Kidney (tissue), 14 donors: ENCODE results near the gene RPUSD1. TPM values are rescaled to one million over a fixed set of nuclear protein-coding genes. Genes with fewer than 3 reads are reported as not detected.
A peak's percentile ranks its signal among the peaks of the same experiment; 100 is the strongest.

ENCODE experiments used
- DNase-seq, 5 donors: peaks; one replicate each; pipeline ENCODE4 v3.0.0-alpha.2; 2013 to 2020
- FAIRE-seq: peaks from 2 replicates; lab custom pipeline; 2012; peaks lifted over from hg19 to GRCh38; lab: Jason Lieb, UNC
- H3K27ac ChIP-seq, 2 donors: one replicate each; pipeline ENCODE4 v1.7.0; 2013; ENCODE audit warnings: low read depth in 2 of 2, low read length in 2 of 2, inconsistent platforms in 1 of 2
- H3K27me3 ChIP-seq: one replicate; pipeline ENCODE4 v1.7.1; 2013; ENCODE audit warnings: low read length, inconsistent platforms; ENCODE audit not compliant: control insufficient read depth, insufficient read depth
- H3K36me3 ChIP-seq, 3 donors: one replicate each; pipeline versions ENCODE4 v1.7.0 to v1.7.1; 2013; ENCODE audit warnings: low read length in 3 of 3, control low read depth in 1 of 3, inconsistent platforms in 1 of 3; ENCODE audit not compliant: insufficient read depth in 3 of 3, control insufficient read depth in 2 of 3
- H3K4me1 ChIP-seq, 3 donors: one replicate each; pipeline versions ENCODE4 v1.7.0 to v1.7.1; 2013; ENCODE audit warnings: low read length in 3 of 3, inconsistent platforms in 1 of 3, low read depth in 1 of 3; ENCODE audit not compliant: control insufficient read depth in 2 of 3, insufficient read depth in 2 of 3
- H3K4me3 ChIP-seq, 3 donors: one replicate each; pipeline versions ENCODE4 v1.7.0 to v1.8.1; 2013; ENCODE audit warnings: low read length in 3 of 3, control low read depth in 1 of 3, inconsistent platforms in 1 of 3
- H3K9ac ChIP-seq, 3 donors: one replicate each; pipeline versions ENCODE4 v1.7.0 to v1.7.1; 2013; ENCODE audit warnings: low read length in 3 of 3, control low read depth in 1 of 3, inconsistent platforms in 1 of 3
- H3K9me3 ChIP-seq, 3 donors: one replicate each; pipeline versions ENCODE4 v1.7.0 to v1.7.1; 2013; ENCODE audit warnings: low read length in 3 of 3, control low read depth in 1 of 3, inconsistent platforms in 1 of 3; ENCODE audit not compliant: control insufficient read depth in 2 of 3, insufficient read depth in 1 of 3
- CTCF ChIP-seq: IDR thresholded peaks from 3 replicates; pipeline ENCODE4 v1.5.1; 2012; ENCODE audit warnings: mild to moderate bottlenecking, moderate library complexity, borderline replicate concordance; ENCODE audit not compliant: insufficient read depth; ENCODE audit errors: extremely low read depth
- intact Hi-C: fragments of 100-400 bp; cut with DNase I; formaldehyde crosslinking; loops from one replicate; pipeline ENCODE4 v1.11.1; 2022
- polyA plus RNA-seq: library from polyadenylated mRNA; stranded (reverse); fragments of 350-450 nt; fragmentation: Illumina TruSeq; extraction: RNeasy Lipid Tissue Mini Kit (QIAGEN cat#74804); gene quantifications from one replicate; pipeline ENCODE4 v1.2.3, GENCODE V29; 2014; ENCODE audit warnings: low read depth, low replicate concordance; ENCODE audit not compliant: insufficient read depth
- total RNA-seq: library from RNA; stranded (reverse); fragmentation: NEBNext Ultra II Directional; extraction: Animal tissue kit (Norgen Biotek cat#: 25700); gene quantifications from one replicate; pipeline ENCODE4 v1.2.1, GENCODE V29; 2021
- donor health status: control.
- donor health status: control.
- donor health status: control.
- donor health status: control.
- donor health status: control.
- donor health status: DM: yes; HTN: yes; CAD: no.
- donor health status: Normal renal cell carcinoma (clear cell type).

Gene RPUSD1
- total and polyA plus RNA-seq, 2 donors from 2014 or later, result 15.1 to 16.9 TPM

- FAIRE-seq, result no peak
- Histone ChIP-seq H3K27ac (no peak overlapping the region), H3K9ac (no peak overlapping the region), H3K36me3 (no peaks in the 10 kb centered on the region), H3K9me3 (peaks cover 0 to 2% (median 0%) of the 10 kb centered on the region in 3 donors), H3K4me1 (peaks cover 0 to 3% (median 0%) of the 10 kb centered on the region in 3 donors), H3K4me3 (no peak overlapping the region), H3K27me3 (peaks cover 6% of the 10 kb centered on the region)
- no peak for TF ChIP-seq CTCF
- peak in 1 of 5 donors; percentile 60 for DNase-seq
- intact Hi-C loops, result no loop called here
Measured at GRCh38 chr16:804193-805048, 16.2 kb upstream of the RPUSD1 start.

- H3K4me1 ChIP-seq, result peaks cover 0 to 3% (median 0%) of the 10 kb centered on the region in 3 donors
- H3K4me3 ChIP-seq, result no peak overlapping the region
- TF ChIP-seq CTCF, result no peak
- FAIRE-seq (no peak), DNase-seq (no peak)
- H3K9ac ChIP-seq, result no peak overlapping the region
- intact Hi-C loops, result no loop called here
- peaks cover 6% of the 10 kb centered on the region for H3K27me3 ChIP-seq
- no peaks in the 10 kb centered on the region for H3K36me3 ChIP-seq
- no peak overlapping the region for H3K27ac ChIP-seq
- peaks cover 0 to 2% (median 0%) of the 10 kb centered on the region in 3 donors for H3K9me3 ChIP-seq
Measured at GRCh38 chr16:803754-804080, 15.5 kb upstream of the RPUSD1 start.

- no peaks in the 10 kb centered on the region for H3K4me1 ChIP-seq
- no peak overlapping the region for H3K4me3 ChIP-seq
- no peak overlapping the region for H3K27ac ChIP-seq
- no peaks in the 10 kb centered on the region for H3K9me3 ChIP-seq
- H3K36me3 ChIP-seq, result no peaks in the 10 kb centered on the region
- H3K9ac ChIP-seq, result no peak overlapping the region
- intact Hi-C loops, result no loop called here
- no peak for TF ChIP-seq CTCF
- DNase-seq (peak in 1 of 5 donors; percentile 42), FAIRE-seq (no peak)
- H3K27me3 ChIP-seq, result peaks cover 6% of the 10 kb centered on the region
Measured at GRCh38 chr16:802914-803753, 15.0 kb upstream of the RPUSD1 start.
